NCI-H1436 (cell line): ENCODE measurements around the gene ZNF367.

Experiments
- DNase-seq: peaks from one replicate; lab custom pipeline; 2025; lab: John Stamatoyannopoulos, UW

The ZNF367 gene

GRCh38 chr9:96436456-96437126 is 18.4 kb upstream of the ZNF367 start:
- no peak for DNase-seq

GRCh38 chr9:96436063-96436455 is 17.9 kb upstream of the ZNF367 start:
- DNase-seq = no peak

- DNase-seq = no peak
These were observed 17.2 kb upstream of the ZNF367 start for GRCh38 chr9:96435345-96435744.

- DNase-seq = no peak
These were observed 12.2 kb upstream of the ZNF367 start for GRCh38 chr9:96430377-96430776.

GRCh38 chr9:96429732-96430131 is 11.6 kb upstream of the ZNF367 start:
- no peak for DNase-seq

- DNase-seq = no peak
These were observed 7.5 kb upstream of the ZNF367 start for GRCh38 chr9:96425500-96426169.

- no peak for DNase-seq
These were observed 5.8 kb upstream of the ZNF367 start for GRCh38 chr9:96423985-96424336.

- no peak for DNase-seq
These were observed 5.3 kb upstream of the ZNF367 start for GRCh38 chr9:96423322-96423984.

- peak; percentile 12 for DNase-seq
These were observed 2.5 kb upstream of the ZNF367 start for GRCh38 chr9:96420468-96421219.

GRCh38 chr9:96419691-96419969 is 1.5 kb upstream of the ZNF367 start:
- DNase-seq = no peak

GRCh38 chr9:96418920-96419690 is 935 bp upstream of the ZNF367 start:
- DNase-seq = peak; percentile 61

GRCh38 chr9:96417661-96418082 is 498 bp downstream of the ZNF367 start:
- no peak for DNase-seq

GRCh38 chr9:96417051-96417586 is 1.1 kb downstream of the ZNF367 start:
- DNase-seq = peak; percentile 83

- DNase-seq = peak; percentile 71
These were observed 4.6 kb downstream of the ZNF367 start for GRCh38 chr9:96413302-96414221.

GRCh38 chr9:96412174-96412913 is 5.8 kb downstream of the ZNF367 start:
- no peak for DNase-seq

- DNase-seq = no peak
These were observed 6.9 kb downstream of the ZNF367 start for GRCh38 chr9:96411129-96411838.

GRCh38 chr9:96408409-96409280 is 9.5 kb downstream of the ZNF367 start:
- no peak for DNase-seq
